Keratinocyte (primary cell): ENCODE measurements around the gene CCDC24. TPM values are rescaled to one million over a fixed set of nuclear protein-coding genes. Genes with fewer than 3 reads are reported as not detected.

ENCODE experiments used
- DNase-seq: peaks from one replicate; pipeline ENCODE4 v3.0.0-alpha.2; 2011; ENCODE audit warnings: low read depth, missing footprints, low spot score
- FAIRE-seq: peaks from 2 replicates; lab custom pipeline; 2011; peaks lifted over from hg19 to GRCh38; lab: Jason Lieb, UNC
- H2AFZ ChIP-seq: 2 replicates; pipeline ENCODE4 v1.6.0; 2012; ENCODE audit warnings: low read length, control low read depth, inconsistent platforms; ENCODE audit not compliant: control insufficient read depth
- H3K27ac ChIP-seq: 2 replicates; pipeline ENCODE4 v1.5.1; 2011; ENCODE audit warnings: low read length; ENCODE audit not compliant: control insufficient read depth, insufficient read depth
- H3K27me3 ChIP-seq: 3 replicates; pipeline ENCODE4 v1.6.0; 2011; ENCODE audit warnings: low read length; ENCODE audit not compliant: control insufficient read depth, insufficient read depth; ENCODE audit errors: extremely low read depth
- H3K36me3 ChIP-seq, 2 experiments: 2 replicates in 1 of 2; 3 replicates in 1 of 2; pipeline ENCODE4 v1.5.1; 2011; ENCODE audit warnings: low read length in 2 of 2, mild to moderate bottlenecking in 1 of 2; ENCODE audit not compliant: control insufficient read depth in 2 of 2, insufficient read depth in 2 of 2; ENCODE audit errors: extremely low read depth in 1 of 2
- H3K4me1 ChIP-seq: 3 replicates; pipeline ENCODE4 v1.5.1; 2011; ENCODE audit warnings: low read length; ENCODE audit not compliant: control insufficient read depth, insufficient read depth; ENCODE audit errors: extremely low read depth
- H3K4me2 ChIP-seq: 3 replicates; pipeline ENCODE4 v1.6.0; 2011; ENCODE audit warnings: low read depth, low read length; ENCODE audit not compliant: control insufficient read depth, insufficient read depth; ENCODE audit errors: extremely low read depth
- H3K4me3 ChIP-seq, 3 experiments: fragments of 200-600 bp in 1 of 3; sonication (generic) in 1 of 3; 2 replicates in 2 of 3; 3 replicates in 1 of 3; pipeline ENCODE4 v1.5.1; 2011 to 2016; ENCODE audit warnings: low read length in 3 of 3, mild to moderate bottlenecking in 3 of 3, control low read depth in 2 of 3, inconsistent platforms in 1 of 3, low read depth in 1 of 3, mixed read lengths in 1 of 3, mixed run types in 1 of 3, moderate library complexity in 1 of 3; ENCODE audit not compliant: control insufficient read depth in 2 of 3, insufficient read depth in 2 of 3; ENCODE audit errors: extremely low read depth in 1 of 3
- H3K79me2 ChIP-seq: 2 replicates; pipeline ENCODE4 v1.6.0; 2012; ENCODE audit warnings: low read length; ENCODE audit not compliant: control insufficient read depth, insufficient read depth
- H3K9ac ChIP-seq: 3 replicates; pipeline ENCODE4 v1.6.0; 2011; ENCODE audit warnings: low read length; ENCODE audit not compliant: control insufficient read depth, insufficient read depth; ENCODE audit errors: extremely low read depth
- H3K9me1 ChIP-seq: 3 replicates; pipeline ENCODE4 v1.6.0; 2011; ENCODE audit warnings: low read length; ENCODE audit not compliant: control insufficient read depth, insufficient read depth; ENCODE audit errors: extremely low read depth
- H3K9me3 ChIP-seq: 2 replicates; pipeline ENCODE4 v1.5.1; 2012; ENCODE audit warnings: low read depth, low read length; ENCODE audit not compliant: control insufficient read depth
- H4K20me1 ChIP-seq: 3 replicates; pipeline ENCODE4 v1.6.0; 2011; ENCODE audit warnings: low read length; ENCODE audit not compliant: control insufficient read depth, insufficient read depth; ENCODE audit errors: extremely low read depth
- EZH2 ChIP-seq: IDR thresholded peaks from one replicate; pipeline ENCODE4 v1.6.1; 2012; ENCODE audit warnings: inconsistent platforms, mild to moderate bottlenecking, low read length, moderate library complexity
- dilution Hi-C: fragments of 300-500 bp; cut with MboI; formaldehyde crosslinking; loops from one replicate; pipeline ENCODE4 v1.7.0; 2020; ENCODE audit warnings: low sequenced_read_pairs; ENCODE audit not compliant: extremely low pct_ligation_motif_present
- polyA plus RNA-seq, 5 experiments: library from polyadenylated mRNA; depleted of rRNA in 3 of 5; stranded (reverse) in 3 of 5; stranded (forward) in 1 of 5; unstranded in 1 of 5; fragments of >200 nt; gene quantifications; 1 replicate in 1 of 5; 2 replicates in 3 of 5; 3 replicates in 1 of 5; pipeline versions ENCODE4 v1.2.1 to v1.2.3, GENCODE V29; 2011 to 2012; ENCODE audit warnings: missing spikeins in 2 of 5, low read depth in 1 of 5, low replicate concordance in 1 of 5
- TF ChIP-seq, protein P1 (sequence below), 3 experiments: IDR thresholded peaks in 1 of 3; conservative IDR thresholded peaks in 1 of 3; optimal IDR thresholded peaks in 1 of 3; 2 replicates in 2 of 3; 3 replicates in 1 of 3; pipeline versions ENCODE3 to v1.5.1; 2011; ENCODE audit warnings: low read length in 3 of 3, mild to moderate bottlenecking in 3 of 3, moderate library complexity in 2 of 3, control low read depth in 1 of 3, inconsistent platforms in 1 of 3; ENCODE audit not compliant: insufficient read depth in 2 of 3; ENCODE audit errors: extremely low read depth in 1 of 3

CCDC24 gene
- polyA plus RNA-seq, 1 donor (not counting 4 experiments of a cell fraction or from before 2014, with no cell fraction given), result 5.2 TPM

DNA sequence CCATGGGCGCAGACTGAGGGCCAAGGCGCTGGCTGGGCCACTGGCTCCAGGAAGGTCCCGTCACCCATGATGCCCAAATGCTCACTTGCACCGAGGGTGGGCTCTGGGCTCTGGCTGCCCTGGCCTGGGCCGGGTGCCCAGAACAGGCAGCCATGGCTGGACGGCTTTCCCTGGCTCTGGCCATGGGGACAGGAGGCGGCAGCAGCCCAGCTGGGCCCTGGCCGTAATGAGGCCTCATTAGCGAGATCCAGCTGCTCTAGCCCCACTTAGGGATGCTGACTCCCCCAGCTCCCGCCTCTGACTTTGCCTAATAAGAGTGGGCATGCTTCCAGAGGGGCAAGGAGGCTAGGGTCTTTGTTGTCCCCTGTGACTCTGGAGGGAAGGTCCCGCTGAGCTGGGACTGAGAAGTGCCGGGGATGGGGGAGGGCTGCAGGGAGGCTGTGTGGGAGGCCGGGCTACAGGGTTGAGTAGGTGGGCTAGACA lies 28.1 kb downstream of the CCDC24 start:
- no peaks in the 10 kb centered on the region for H3K4me1 ChIP-seq
- DNase-seq (no peak), FAIRE-seq (no peak)
- no peak overlapping the region for H3K4me2 ChIP-seq
- H4K20me1 ChIP-seq, result peaks cover 3% of the 10 kb centered on the region
- H3K4me3 ChIP-seq, result no peak overlapping the region
- dilution Hi-C loops, result no loop called here
- no peaks in the 10 kb centered on the region for H3K9me3 ChIP-seq
- TF ChIP-seq, protein P1, sequence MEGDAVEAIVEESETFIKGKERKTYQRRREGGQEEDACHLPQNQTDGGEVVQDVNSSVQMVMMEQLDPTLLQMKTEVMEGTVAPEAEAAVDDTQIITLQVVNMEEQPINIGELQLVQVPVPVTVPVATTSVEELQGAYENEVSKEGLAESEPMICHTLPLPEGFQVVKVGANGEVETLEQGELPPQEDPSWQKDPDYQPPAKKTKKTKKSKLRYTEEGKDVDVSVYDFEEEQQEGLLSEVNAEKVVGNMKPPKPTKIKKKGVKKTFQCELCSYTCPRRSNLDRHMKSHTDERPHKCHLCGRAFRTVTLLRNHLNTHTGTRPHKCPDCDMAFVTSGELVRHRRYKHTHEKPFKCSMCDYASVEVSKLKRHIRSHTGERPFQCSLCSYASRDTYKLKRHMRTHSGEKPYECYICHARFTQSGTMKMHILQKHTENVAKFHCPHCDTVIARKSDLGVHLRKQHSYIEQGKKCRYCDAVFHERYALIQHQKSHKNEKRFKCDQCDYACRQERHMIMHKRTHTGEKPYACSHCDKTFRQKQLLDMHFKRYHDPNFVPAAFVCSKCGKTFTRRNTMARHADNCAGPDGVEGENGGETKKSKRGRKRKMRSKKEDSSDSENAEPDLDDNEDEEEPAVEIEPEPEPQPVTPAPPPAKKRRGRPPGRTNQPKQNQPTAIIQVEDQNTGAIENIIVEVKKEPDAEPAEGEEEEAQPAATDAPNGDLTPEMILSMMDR (optimal IDR thresholded peaks at IDR 0.05 in 1 of 3, IDR thresholded peaks at IDR 0.05 in 1 of 3, conservative IDR thresholded peaks at IDR 0.05 in 1 of 3; ENCODE audit: extremely low read depth in 1 of 3, insufficient read depth in 2 of 3, low read length in 3 of 3), result no peak
- TF ChIP-seq EZH2, result no peak
- no peak overlapping the region for H3K27ac ChIP-seq
- H3K27me3 ChIP-seq, result no peaks in the 10 kb centered on the region
- H2AFZ ChIP-seq, result no peak overlapping the region
- H3K79me2 ChIP-seq, result no peaks in the 10 kb centered on the region
- H3K36me3 ChIP-seq, result peaks cover 4 to 19% of the 10 kb centered on the region in 2 experiments
- no peaks in the 10 kb centered on the region for H3K9me1 ChIP-seq
- H3K9ac ChIP-seq, result no peak overlapping the region

DNA sequence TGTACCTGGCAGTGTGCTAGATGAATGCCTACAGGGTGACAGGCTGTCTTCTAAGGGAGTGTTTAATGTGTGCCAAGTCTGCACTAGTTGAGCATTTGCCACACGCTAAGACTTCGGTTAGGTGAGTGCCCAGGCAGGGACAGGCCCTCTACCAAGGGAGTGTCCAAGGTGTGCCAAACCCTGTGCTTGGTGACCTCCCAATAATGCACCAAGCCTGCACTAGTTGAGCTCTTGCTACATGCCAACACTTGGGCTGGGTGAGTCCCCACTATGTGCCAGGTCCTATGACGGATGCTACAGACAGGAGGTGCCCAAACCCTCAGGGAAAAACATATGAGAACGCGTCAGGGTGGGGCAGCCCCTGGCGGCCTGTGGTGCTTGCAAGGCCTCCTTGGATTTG lies 29.1 kb downstream of the CCDC24 start:
- Histone ChIP-seq H3K79me2 (no peaks in the 10 kb centered on the region), H2AFZ (no peak overlapping the region), H3K9ac (no peak overlapping the region), H3K27me3 (no peaks in the 10 kb centered on the region), H3K4me1 (peaks cover 4% of the 10 kb centered on the region), H3K36me3 (peaks cover 4 to 19% of the 10 kb centered on the region in 2 experiments), H3K27ac (no peak overlapping the region), H3K9me3 (no peaks in the 10 kb centered on the region), H3K9me1 (no peaks in the 10 kb centered on the region), H3K4me2 (no peak overlapping the region), H3K4me3 (no peak overlapping the region), H4K20me1 (no peaks in the 10 kb centered on the region)
- dilution Hi-C loops, result no loop called here
- FAIRE-seq, result no peak
- TF ChIP-seq EZH2, result no peak
- TF ChIP-seq, protein P1 (optimal IDR thresholded peaks at IDR 0.05 in 1 of 3, IDR thresholded peaks at IDR 0.05 in 1 of 3, conservative IDR thresholded peaks at IDR 0.05 in 1 of 3; ENCODE audit: extremely low read depth in 1 of 3, insufficient read depth in 2 of 3, low read length in 3 of 3), result no peak
- no peak for DNase-seq
